DLD1 (cell line): ENCODE measurements around the gene HBQ1.
"Not testable (repeated sequence)": the region's sequence is repeated elsewhere in the genome, so short reads cannot be mapped to it uniquely, and the experiment has no call there.

Experiments used
- in situ Hi-C: cut with HindIII; loops from 2 replicates; pipeline ENCODE4 v1.10.0; 2017; ENCODE audit warnings: low sequenced_read_pairs

HBQ1 gene

GRCh38 chr16:200388-200787, 20.1 kb downstream of the HBQ1 start:
- in situ Hi-C loops: no loop called here

- in situ Hi-C loops: no loop called here
These were observed 23.0 kb downstream of the HBQ1 start for GRCh38 chr16:203246-203645.

GRCh38 chr16:204046-204445, 23.8 kb downstream of the HBQ1 start:
- in situ Hi-C loops: not testable (repeated sequence)

- in situ Hi-C loops: not testable (repeated sequence)
These were observed 29.1 kb downstream of the HBQ1 start for GRCh38 chr16:209359-209758.

GRCh38 chr16:211631-212180, 31.4 kb downstream of the HBQ1 start:
- in situ Hi-C loops: not testable (repeated sequence)

- in situ Hi-C loops: no loop called here
These were observed 32.7 kb downstream of the HBQ1 start for GRCh38 chr16:212999-213398.

- in situ Hi-C loops: no loop called here
These were observed 39.8 kb downstream of the HBQ1 start for GRCh38 chr16:220021-220420.

GRCh38 chr16:228151-228851, 48.0 kb downstream of the HBQ1 start:
- in situ Hi-C loops: no loop called here

- in situ Hi-C loops: no loop called here
These were observed 48.8 kb downstream of the HBQ1 start, which contains the start of gene LUC7L for GRCh38 chr16:228852-229730. Gene LUC7L (minus strand): TSS chr16:229449. CDS start chr16:229339, 110 bp downstream.

- in situ Hi-C loops: no loop called here
These were observed 49.5 kb downstream of the HBQ1 start for GRCh38 chr16:229731-230281.

GRCh38 chr16:230351-230750, 50.1 kb downstream of the HBQ1 start:
- in situ Hi-C loops: not testable (repeated sequence)
